K562 (cell line): ENCODE data around the gene ZDHHC19. TPM values are rescaled to one million over a fixed set of nuclear protein-coding genes. Genes with fewer than 3 reads are reported as not detected.

ENCODE experiments used
- ATAC-seq: fragments of 200-7000 bp; cut with Tn5 transposase; 3 replicates; pipeline ENCODE4 v1.9.1; 2020; ENCODE audit warnings: moderate library complexity
- BruUV-seq: library from RNA; stranded (reverse); fragments of 400-500 nt; replicated peaks from 2 replicates; lab custom pipeline; 2021; lab: Mats Ljungman, UMichigan
- CTCF ChIA-PET: fragments of 300-600 bp; formaldehyde crosslinking; extraction: SDS; loops from one replicate; lab custom pipeline; 2021; ENCODE audit warnings: low intra/inter-chr PET ratio; lab: Yijun Ruan, JAX
- POLR2A ChIA-PET: fragments of 300-600, 350-650 bp; sonication (Branson Sonifier 250); formaldehyde crosslinking; extraction: SDS; loops from one replicate; lab custom pipeline; 2021; ENCODE audit warnings: antibody characterized with exemption, inconsistent platforms; lab: Yijun Ruan, JAX
- DNase-seq, 4 experiments: peaks; one replicate each; pipeline versions ENCODE4 v3.0.0 to v3.0.0-alpha.2; 2011 to 2018; ENCODE audit warnings: low spot score in 3 of 4, mixed read lengths in 3 of 4; ENCODE audit errors: extremely low read depth in 1 of 4
- FAIRE-seq: peaks from 2 replicates; lab custom pipeline; 2011; peaks lifted over from hg19 to GRCh38; lab: Jason Lieb, UNC
- H2AFZ ChIP-seq: 2 replicates; pipeline ENCODE4 v1.6.0; 2011; ENCODE audit warnings: low read depth, low read length, control low read depth, inconsistent platforms
- H3K27ac ChIP-seq: fragments of 200-600 bp; 3 replicates; pipeline ENCODE4 v1.8.0; 2011; ENCODE audit warnings: low read depth, mild to moderate bottlenecking, control low read depth, inconsistent platforms, low read length, moderate library complexity, mixed read lengths; ENCODE audit errors: extremely low read depth
- H3K27me3 ChIP-seq, 2 experiments: fragments of 300-600 bp in 1 of 2; 2 replicates in 1 of 2; 3 replicates in 1 of 2; pipeline versions ENCODE4 v1.6.0 to v1.8.0; 2011; ENCODE audit warnings: inconsistent platforms in 2 of 2, low read length in 2 of 2, mild to moderate bottlenecking in 1 of 2, mixed read lengths in 1 of 2, moderate library complexity in 1 of 2; ENCODE audit not compliant: control insufficient read depth in 2 of 2, insufficient read depth in 2 of 2
- H3K36me3 ChIP-seq: fragments of 300-600 bp; 3 replicates; pipeline ENCODE4 v1.8.0; 2011; ENCODE audit warnings: mild to moderate bottlenecking, low read length, inconsistent platforms; ENCODE audit not compliant: control insufficient read depth, insufficient read depth
- H3K4me1 ChIP-seq, 2 experiments: fragments of 200-600 bp in 1 of 2; replicated peaks in 1 of 2; 2 replicates in 1 of 2; 3 replicates in 1 of 2; pipeline versions ENCODE4 v1.5.1 to v1.8.0; 2011; ENCODE audit warnings: inconsistent platforms in 2 of 2, low read length in 2 of 2, mild to moderate bottlenecking in 1 of 2, mixed read lengths in 1 of 2, moderate library complexity in 1 of 2; ENCODE audit not compliant: control insufficient read depth in 2 of 2, insufficient read depth in 2 of 2
- H3K4me2 ChIP-seq: 2 replicates; pipeline ENCODE4 v1.6.1; 2011; ENCODE audit warnings: low read length, control low read depth, inconsistent platforms, mixed read lengths; ENCODE audit not compliant: insufficient read depth
- H3K4me3 ChIP-seq: fragments of 200-600 bp; sonication (generic), shearing (Covaris generic); 2 replicates; pipeline ENCODE4 v1.5.1; 2016; ENCODE audit warnings: control low read depth, inconsistent platforms
- H3K79me2 ChIP-seq: fragments of 200-600 bp; 3 replicates; pipeline ENCODE4 v1.8.0; 2011; ENCODE audit warnings: low read length, inconsistent platforms; ENCODE audit not compliant: control insufficient read depth, insufficient read depth
- H3K9ac ChIP-seq, 2 experiments: 2 replicates each; pipeline versions ENCODE4 v1.6.0 to v1.6.1; 2011; ENCODE audit warnings: low read depth in 2 of 2, low read length in 2 of 2, control low read depth in 1 of 2, inconsistent platforms in 1 of 2, mild to moderate bottlenecking in 1 of 2, mixed read lengths in 1 of 2; ENCODE audit not compliant: insufficient read depth in 1 of 2
- H3K9me1 ChIP-seq: one replicate; pipeline ENCODE4 v1.6.0; 2011; ENCODE audit warnings: inconsistent platforms, mild to moderate bottlenecking, low read length, moderate library complexity; ENCODE audit not compliant: control insufficient read depth, insufficient read depth
- H3K9me3 ChIP-seq: replicated peaks from 2 replicates; pipeline ENCODE4 v1.5.1; 2011; ENCODE audit warnings: low read depth, low read length, inconsistent platforms; ENCODE audit not compliant: control insufficient read depth, insufficient read depth
- H4K20me1 ChIP-seq: replicated peaks from 2 replicates; pipeline ENCODE4 v1.6.1; 2011; ENCODE audit warnings: low read length, inconsistent platforms, mixed read lengths; ENCODE audit not compliant: control insufficient read depth, insufficient read depth
- BCLAF1 ChIP-seq, 2 experiments: fragments of 450-650 bp in 1 of 2; IDR thresholded peaks; 2 replicates each; pipeline ENCODE4 v1.6.1; 2011 to 2017; ENCODE audit warnings: low read depth in 2 of 2, antibody characterized with exemption in 1 of 2, borderline replicate concordance in 1 of 2, low read length in 1 of 2, mild to moderate bottlenecking in 1 of 2, mixed read lengths in 1 of 2; ENCODE audit not compliant: control insufficient read depth in 1 of 2
- BMI1 ChIP-seq: fragments of 150-350 bp; IDR thresholded peaks from 2 replicates; pipeline ENCODE4 v1.6.1; 2014; ENCODE audit warnings: low read length
- ZBTB7A ChIP-seq: IDR thresholded peaks from 2 replicates; pipeline ENCODE4 v1.6.1; 2011; ENCODE audit warnings: low read depth, mild to moderate bottlenecking, low read length, moderate library complexity, borderline replicate concordance; ENCODE audit not compliant: control insufficient read depth
- WGBS: fragments of 100-300 bp; shearing (Covaris generic); methylation state at CpG from one replicate; pipeline ENCODE4 v1.1.6; 2016; ENCODE audit warnings: low coverage, mixed read lengths; ENCODE audit not compliant: insufficient coverage; ENCODE audit errors: missing lambda C conversion rate; 5-methylcytosine and 5-hydroxymethylcytosine counted together
- in situ Hi-C: fragments of 300-500 bp; cut with MboI; formaldehyde crosslinking; loops from 4 replicates; pipeline ENCODE4 v1.15.0; 2018; ENCODE audit warnings: inconsistent platforms, mixed read lengths
- intact Hi-C: fragments of 100-400 bp; cut with micrococcal nuclease; formaldehyde crosslinking; loops from 2 replicates; pipeline ENCODE4 v1.14.2; 2022
- polyA plus RNA-seq, 8 experiments: library from polyadenylated mRNA; depleted of rRNA in 4 of 8; stranded (reverse) in 5 of 8; unstranded in 3 of 8; fragments of >200 nt; fragmentation: Nextera tagmentation in 2 of 8; fragmentation: Illumina TruSeq in 1 of 8; extraction: Ambion mirVana in 2 of 8; extraction: Trizol in 1 of 8; gene quantifications; 2 replicates each; pipeline versions ENCODE4 v1.2.1 to v1.2.3, GENCODE V29; 2011 to 2014; ENCODE audit warnings: inconsistent platforms in 1 of 8, missing spikeins in 1 of 8
- total RNA-seq, 7 experiments: library from RNA; depleted of rRNA in 6 of 7; stranded (reverse); fragments of >200 nt in 6 of 7; fragmentation: Illumina TruSeq in 2 of 7; extraction: Trizol in 2 of 7; gene quantifications; 2 replicates each; pipeline versions ENCODE4 v1.2.1 to v1.2.3, GENCODE V29; 2011 to 2021; ENCODE audit warnings: low replicate concordance in 1 of 7

The ZDHHC19 gene
- total and polyA plus RNA-seq, 9 of the 15 experiments (the other 6 are each of a cell fraction or from before 2014, with no cell fraction given): 0.40 to 5.5 (median 1.1) TPM

- Histone ChIP-seq H4K20me1 (no peaks in the 10 kb centered on the region), H3K4me1 (peaks cover 2 to 41% of the 10 kb centered on the region in 2 experiments; a peak in 4 of 5 replicates), H3K36me3 (no peaks in the 10 kb centered on the region), H3K4me3 (no peak overlapping the region), H3K9ac (peak overlapping the region in 1 of 2 experiments; percentile 60; a peak in 1 of 4 replicates), H3K27me3 (no peaks in the 10 kb centered on the region), H3K9me1 (no peaks in the 10 kb centered on the region), H2AFZ (no peak overlapping the region), H3K27ac (no peak overlapping the region), H3K79me2 (no peaks in the 10 kb centered on the region), H3K4me2 (no peak overlapping the region), H3K9me3 (no peaks in the 10 kb centered on the region)
- DNase-seq (no peak), FAIRE-seq (no peak), ATAC-seq (no peak)
- BruUV-seq: no TSS peak
- ChIA-PET CTCF (no interaction called here), POLR2A (interaction anchor here (0.6 to 1.0 kb wide), 2 partner anchors 135 to 314 kb away, joined by 3 to 5 read pairs; no protein-coding TSS in a partner anchor)
- in situ Hi-C loops (loop anchor here (25.0 kb wide), 1 partner anchor 503 kb away; the partner anchor contains the start of gene MUC20), intact Hi-C loops (no loop called here)
- no peak for TF ChIP-seq BMI1
- no peak for TF ChIP-seq BCLAF1 (IDR thresholded peaks at IDR 0.05; ENCODE audit: borderline replicate concordance in 1 of 2, control insufficient read depth in 1 of 2, low read depth in 2 of 2, low read length in 1 of 2)
- peak; percentile 32; the same call in 1 of the 2 replicates for TF ChIP-seq ZBTB7A
- whole genome bisulfite sequencing: 59% methylated on average over 14 of the region's 16 CpGs
Measured at GRCh38 chr3:196214783-196215441, 3.7 kb upstream of the ZDHHC19 start.
